ENCODE results near the gene PRSS50.

The PRSS50 gene

DNA sequence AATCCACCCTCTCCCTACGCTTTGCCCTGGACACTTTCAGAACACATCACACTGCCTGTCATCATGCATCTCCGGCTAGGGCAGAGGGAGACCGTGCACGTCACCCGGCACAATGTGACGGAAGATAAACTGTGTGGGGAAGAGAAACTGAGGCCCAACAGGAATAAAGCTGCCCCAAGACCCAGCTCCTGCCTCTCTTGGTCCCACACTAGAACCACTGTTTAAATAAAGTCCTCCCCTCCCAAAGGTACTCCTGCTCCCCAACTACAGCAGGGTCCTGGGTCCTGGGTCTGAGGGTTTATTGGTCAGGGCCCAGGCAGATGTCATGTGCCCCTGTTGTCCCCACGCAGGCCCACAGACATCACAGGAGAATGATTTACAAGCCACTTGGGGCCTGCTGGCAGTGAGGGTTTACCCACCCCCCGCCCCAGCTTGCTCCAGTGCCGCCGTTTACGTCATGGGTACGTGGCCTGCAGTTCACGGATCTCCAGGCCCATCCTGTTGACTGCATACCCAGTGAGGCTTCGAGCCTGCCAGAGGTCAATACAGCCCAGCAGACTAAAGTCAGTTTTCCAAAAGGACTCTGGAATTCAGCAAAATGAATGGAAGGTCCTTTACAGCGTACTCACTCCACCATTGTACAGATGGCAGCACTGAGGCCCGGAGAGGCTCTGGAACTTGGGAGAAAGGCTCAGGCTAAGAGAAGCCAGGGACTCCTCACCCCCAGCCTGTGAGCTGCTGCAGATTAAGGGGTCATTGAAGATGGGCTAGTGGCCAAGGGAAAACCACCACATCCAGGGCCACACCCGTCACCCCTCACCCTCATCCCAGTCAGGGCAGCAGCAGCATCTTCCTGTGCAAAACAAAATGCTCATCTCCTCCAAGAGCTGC is 47.4 kb downstream of the PRSS50 start:
- DNase-seq (ENCODE audit: low read depth in 2 of 3, low spot score in 1 of 3) = no peak

DNA sequence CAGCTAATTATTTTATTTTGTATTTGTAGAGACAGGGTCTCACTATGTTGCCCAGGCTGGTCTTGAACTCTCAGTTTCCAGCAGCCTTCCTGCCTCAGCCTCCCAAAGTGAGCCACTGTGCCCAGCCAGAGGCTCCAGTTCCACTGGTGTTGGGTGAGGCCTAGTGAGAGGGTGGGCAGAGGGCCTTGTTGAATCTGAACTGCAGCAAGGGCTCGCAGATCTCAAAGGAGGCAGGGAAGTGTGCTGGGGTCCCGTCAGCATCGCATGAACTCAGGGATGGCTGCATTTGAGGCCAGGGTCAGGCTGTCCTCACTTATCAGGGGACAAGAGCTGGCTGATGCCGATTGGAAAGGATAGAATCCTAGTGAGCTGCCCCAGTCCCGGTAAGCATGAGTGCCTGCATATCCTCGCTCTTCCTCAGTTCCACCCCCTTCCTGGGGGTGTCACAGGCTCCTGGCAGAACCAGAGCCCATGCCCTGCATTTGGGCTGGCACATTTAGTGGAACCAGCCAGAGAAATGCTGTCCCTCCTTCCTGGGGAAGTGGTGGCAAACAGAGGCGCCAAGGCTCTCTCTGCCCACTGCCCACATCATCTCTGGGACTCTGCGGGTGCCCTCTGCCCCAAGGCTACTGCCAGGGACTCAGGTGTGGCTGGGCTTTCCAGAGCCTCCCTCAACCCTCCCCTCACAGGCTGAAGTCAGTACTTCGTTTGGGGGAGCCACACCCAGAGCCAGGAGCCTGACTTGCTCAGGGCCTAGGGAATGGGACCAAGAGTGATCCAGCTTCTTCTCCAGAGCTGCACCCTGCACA is 48.3 kb downstream of the PRSS50 start:
- no peak for DNase-seq (ENCODE audit: low read depth in 2 of 3, low spot score in 1 of 3)

DNA sequence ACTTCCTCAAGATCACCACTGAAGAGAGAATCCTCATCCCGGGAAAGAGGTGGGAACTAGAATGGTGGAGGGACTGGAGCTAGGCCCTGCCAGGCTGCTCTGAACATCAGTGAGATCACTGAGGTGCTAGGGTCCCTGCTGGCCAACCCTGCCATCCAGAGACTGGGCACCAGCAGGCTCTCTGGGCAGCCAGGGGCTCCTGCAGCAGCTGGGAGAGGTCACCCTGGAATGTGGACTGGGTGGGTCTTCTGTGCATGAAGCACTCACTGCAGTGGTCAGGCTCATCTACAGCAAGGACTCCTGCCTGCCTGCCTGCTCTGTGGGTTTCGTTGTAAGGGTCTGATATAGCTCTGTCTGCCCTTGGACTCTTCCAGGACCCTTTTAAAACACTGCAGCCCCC is 49.1 kb downstream of the PRSS50 start:
- no peak for DNase-seq (ENCODE audit: low read depth in 2 of 3, low spot score in 1 of 3)

DNA sequence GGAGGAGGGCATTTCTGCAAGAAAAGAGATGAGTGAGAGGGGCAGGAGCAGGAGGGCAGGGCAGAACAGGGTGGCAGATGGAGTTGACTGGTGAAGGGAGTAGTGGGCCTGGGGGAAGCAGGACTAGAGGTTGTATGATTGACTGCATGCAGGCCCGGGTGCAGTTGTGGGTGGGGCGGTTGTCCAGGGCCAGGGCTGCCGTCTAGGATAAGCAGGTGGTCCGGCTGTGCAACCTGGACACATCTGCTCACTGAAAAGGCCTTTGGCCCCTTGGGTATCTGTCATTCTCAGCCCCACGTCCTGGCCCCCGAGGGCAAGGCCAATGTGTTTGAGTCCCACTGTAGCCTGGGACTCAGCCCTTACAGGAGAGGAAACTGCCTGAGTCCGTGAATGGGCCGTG is 49.6 kb downstream of the PRSS50 start:
- no peak for DNase-seq (ENCODE audit: low read depth in 2 of 3, low spot score in 1 of 3)

DNA sequence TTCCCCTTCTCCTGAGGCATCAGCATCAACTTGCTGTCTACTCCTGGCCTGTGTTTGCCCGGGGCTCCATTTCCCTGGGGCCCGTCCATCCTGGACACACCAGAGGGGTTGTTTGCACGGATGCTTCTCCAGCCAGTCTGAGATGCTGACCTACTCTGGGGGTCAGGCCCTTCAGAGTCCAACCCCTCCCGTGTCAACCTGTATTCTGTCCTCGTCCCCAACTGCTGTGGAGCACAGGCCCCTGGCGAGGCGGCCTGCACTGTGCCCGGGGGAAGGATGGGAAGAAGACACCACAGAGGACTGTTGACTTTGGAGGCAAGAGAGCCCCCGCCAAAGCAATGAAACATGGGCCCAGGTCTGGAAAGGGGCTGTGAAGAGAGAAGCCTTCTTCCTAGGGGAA is 50.0 kb downstream of the PRSS50 start:
- DNase-seq (ENCODE audit: low read depth in 2 of 3, low spot score in 1 of 3) = no peak

DNA sequence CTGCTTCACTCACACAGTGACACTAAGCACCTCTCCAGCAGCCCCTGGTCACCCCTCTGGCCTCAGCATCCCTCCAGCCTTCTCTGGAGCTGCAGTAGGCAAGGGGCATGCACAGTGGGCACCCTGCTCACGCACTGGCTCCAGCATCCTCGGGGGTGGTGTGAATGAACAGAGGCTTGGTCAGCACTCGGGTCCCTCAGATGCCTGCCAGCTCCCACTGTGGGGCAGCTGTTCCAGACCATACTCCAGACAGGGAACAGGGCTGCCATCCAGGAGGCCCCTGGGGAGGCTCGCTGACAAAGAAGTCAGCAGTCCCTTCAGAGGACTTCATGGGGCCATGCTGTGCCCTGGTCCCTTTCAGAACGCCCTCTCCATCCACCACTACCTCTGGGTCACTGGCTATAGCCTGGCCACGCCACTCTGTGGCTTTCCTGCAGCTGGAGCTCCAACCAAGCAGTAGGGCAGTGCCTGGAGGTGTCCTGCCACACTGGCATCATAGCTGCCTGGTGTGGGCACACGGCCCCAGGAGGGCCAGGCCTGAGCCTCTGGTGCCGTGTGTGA is 50.5 kb downstream of the PRSS50 start:
- DNase-seq (ENCODE audit: low read depth in 2 of 3, low spot score in 1 of 3) = no peak

DNA sequence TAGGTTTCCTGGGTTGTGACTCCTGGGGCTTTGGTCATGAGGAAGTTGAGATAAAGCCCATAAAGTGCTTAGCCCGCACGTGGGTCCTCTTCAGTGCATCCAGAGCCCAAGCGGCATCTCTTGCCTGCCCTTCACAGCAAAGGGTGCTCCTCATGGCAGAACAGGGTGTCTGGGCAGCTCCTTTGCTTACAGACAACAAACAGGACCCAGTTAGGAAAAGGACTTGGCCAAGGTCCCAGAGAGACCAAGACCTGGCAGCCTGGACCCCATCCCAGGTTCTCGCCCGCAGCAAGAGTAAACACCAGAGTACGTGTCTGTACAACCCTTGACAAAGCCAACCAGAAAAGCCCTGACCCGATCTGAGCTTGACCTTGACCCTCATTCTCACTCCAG is 51.2 kb downstream of the PRSS50 start:
- DNase-seq (ENCODE audit: low read depth in 2 of 3, low spot score in 1 of 3) = no peak

DNA sequence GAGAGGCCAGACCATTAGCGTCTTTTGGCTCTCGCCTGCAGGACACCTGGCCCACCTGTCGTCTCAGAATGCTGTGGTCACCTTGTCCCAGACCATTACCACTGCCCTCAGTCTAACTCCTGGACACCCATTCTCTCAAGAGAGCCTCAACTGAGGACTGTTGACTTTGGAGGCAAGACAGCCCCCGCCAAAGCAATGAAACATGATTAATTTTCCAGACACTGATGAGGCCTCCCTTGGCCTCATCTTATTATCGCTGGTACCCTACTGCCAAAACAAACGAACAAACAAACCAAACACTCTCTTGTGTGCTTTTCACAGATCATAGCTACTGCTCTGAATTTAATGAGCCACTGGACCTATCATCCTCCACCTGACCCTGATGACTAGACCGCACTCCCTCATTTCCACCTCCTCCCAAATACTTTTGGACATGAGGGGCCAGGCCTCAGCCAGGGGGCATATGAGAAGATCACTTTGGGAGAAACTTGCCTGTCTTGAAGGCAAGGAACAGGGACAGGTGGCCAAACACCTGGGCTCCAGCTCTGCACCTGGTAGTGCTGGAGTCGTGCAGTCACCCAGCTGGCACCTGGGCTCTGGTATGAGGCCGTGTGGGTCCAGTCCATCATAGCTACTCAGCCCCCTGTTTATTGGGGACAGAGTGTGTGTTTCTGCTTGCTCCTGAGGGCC is 51.8 kb downstream of the PRSS50 start:
- DNase-seq (ENCODE audit: low read depth in 2 of 3, low spot score in 1 of 3) = no peak

DNA sequence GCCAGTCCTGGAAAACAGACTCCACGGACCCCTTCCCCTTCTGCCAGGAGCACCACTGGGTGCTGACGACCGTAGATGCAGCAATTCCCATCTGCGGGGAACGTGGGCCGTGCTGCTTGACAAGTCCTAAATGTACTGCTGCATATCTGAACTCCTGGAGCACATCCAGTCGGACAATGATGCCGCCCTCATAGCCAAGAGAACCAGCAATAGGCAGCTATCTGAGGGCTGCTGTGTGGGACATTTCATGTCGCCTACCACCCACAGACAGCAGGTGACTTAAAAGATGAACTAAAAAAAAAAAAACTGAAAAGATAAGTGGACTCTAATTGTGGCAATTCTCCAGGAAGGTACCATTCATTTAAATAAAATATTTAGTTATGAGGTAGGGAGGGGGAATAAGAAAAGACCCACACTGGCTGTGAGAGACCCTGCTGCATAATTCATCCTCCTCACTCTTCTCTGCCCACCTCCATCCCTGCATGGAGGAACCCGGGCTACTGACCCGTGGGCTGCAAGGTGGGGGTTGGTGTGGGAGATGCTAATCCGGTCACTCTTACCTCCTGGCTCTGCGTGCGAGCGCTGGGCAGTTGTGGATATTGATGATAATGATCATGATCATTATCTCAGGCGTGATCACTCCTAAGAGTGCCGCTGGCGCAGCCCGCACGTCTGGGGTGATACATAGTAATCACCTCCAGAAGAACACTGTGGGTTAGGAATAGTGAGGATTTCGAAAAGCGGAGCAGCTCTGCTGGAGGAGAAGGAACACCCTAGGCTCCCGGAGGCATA is 52.5 kb downstream of the PRSS50 start:
- no peak for DNase-seq (ENCODE audit: low read depth in 2 of 3, low spot score in 1 of 3)

DNA sequence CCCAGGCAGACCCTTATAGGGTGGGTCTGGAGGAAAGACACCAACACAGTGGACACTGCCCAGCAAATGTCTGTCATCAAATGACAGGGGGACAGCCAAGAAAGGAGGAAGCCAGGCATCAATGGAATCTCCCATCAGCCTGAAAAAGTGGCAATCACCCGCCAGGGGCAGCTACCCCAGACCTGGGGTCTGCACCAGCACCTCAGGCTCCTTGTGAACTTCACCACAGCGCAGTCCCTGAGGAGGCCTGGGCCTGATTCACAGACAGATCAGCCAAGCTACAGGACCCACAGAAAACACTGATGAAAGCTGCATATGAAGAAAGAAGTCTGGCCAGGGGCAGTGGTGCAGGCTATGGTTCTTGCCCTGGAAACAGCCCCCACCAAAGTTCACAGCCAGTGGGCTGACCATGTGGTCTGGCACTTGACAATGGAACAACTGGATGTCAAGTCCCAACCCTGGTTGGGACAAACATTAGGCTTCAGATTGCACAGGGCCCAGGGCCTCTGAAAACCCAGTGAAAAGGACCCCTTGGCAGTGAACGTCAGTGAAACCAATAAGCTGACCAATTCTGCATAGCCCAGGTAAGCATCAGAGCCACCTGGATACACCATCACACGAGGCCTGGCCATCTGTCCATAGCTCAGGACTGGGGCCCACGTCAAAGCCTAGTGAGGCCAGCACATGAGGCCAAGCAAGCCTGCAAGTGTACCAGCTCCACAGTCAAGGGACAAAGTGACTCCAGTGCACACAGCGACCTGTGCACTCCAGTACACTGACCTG is 53.3 kb downstream of the PRSS50 start:
- DNase-seq (ENCODE audit: low read depth in 2 of 3, low spot score in 1 of 3) = no peak

DNA sequence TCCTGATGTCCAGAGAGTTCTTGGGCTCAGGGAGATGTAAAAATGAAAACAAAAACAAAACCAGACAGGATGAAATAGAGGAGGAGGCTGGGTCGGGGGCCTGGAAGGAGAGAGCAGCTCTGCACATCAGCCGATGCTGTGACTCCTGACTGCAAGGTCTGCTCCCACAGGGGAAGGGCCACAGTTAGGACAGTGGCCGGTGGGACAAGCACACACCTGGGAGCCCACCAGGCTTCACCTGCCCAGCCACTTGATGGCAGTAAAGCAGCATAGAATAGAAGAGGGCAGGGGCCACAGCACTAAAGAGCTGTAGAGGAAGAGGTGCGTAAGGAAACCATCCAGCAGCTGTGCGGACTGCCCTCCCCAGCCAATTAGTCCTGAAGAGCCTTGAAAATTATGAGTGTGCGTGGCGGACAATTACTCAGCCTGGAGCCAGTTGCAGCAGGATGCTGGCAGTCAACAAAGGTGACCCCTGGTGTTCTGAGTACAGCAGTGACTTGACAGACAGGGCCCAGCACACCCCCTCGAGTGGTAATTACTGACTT is 54.0 kb downstream of the PRSS50 start:
- no peak for DNase-seq (ENCODE audit: low read depth in 2 of 3, low spot score in 1 of 3)

DNA sequence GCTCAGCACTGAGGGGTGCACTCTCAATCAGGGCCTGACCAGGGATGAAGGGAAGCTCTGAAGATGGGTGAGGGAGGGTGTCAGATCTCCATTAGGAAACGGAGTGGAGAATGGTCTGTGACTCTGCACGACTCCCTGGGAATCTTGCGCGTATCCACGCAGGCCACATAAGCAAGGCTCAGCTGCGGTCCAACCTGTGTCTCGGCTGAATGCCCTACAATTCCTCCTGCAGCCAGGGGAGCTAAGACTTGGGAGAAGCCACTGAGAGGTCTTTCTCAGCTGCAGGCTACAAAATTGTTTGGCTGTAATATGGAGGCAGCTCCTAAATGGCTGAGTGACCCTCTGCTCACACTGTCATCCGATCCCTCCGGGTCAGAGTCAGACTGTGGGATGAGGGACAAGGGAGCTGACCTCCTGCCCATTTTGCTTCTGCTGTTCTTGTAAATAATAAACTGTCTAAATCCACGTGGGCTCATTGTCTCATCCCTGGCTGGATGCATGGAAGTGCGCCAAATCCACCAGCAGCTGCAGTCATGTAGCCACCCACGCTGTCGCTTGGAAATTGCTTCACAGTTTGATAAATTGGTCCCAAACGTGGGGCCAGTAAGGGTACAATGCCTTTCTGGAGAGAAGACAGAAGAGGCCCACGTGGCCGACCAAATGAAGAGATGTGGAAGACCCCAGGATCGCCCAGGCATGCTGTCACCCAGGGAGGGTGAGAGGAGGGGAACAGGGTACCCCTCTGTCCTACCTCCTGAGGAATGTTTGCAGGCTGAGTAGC is 54.7 kb downstream of the PRSS50 start:
- no peak for DNase-seq (ENCODE audit: low read depth in 2 of 3, low spot score in 1 of 3)
